Measurements from ENCODE around the gene SCN4B. TPM values are rescaled to one million over a fixed set of nuclear protein-coding genes. Genes with fewer than 3 reads are reported as not detected.

The SCN4B gene
- total and polyA plus RNA-seq, 2 of the 8 experiments (the other 6 are each of a cell fraction or from before 2014, with no cell fraction given) = 2.8 to 4.9 TPM

DNA sequence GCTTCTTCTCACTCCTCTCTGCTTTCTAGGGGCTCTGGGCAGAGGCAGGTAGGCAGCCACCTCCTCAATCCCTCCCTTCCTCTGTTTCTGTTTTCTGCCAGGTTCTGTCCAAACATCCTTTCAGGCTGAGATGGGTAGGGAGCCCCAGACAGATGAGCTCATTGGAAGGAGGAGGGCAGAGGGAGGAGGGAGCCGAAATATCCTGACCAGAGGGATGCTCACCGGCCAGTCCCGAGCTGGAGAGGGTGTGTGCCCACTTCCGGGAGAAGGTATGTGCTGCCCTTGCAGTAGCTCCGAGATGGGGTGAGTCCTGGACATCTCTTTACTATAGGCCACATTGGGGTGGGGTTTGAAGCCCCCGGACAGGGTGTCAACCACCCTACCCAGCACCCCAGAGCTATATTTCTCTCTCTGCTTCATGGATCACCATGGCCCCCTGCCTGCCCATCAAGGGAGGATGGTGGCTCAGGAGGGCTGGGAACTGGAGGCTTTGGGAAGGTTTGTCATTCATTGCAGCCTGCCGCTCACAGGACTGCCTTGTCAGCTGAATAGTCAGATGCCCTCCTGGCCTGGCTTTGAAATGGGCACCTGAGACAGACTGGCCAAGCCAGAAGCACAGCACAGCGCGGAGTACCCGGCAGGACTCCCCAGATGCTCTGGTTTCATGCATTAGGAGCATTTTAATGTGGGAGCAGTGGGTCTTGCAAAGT is 4.7 kb upstream of the SCN4B start:
- peaks cover 4 to 48% (median 35%) of the 10 kb centered on the region in 4 experiments for H3K4me1 ChIP-seq (replicated peaks in 1 of 4; ENCODE audit: control insufficient read depth in 3 of 4, insufficient read depth in 4 of 4, low read length in 3 of 4)
- H2BK120ac ChIP-seq (replicated peaks; ENCODE audit: low read depth, low read length) = no peak overlapping the region
- H3K14ac ChIP-seq (ENCODE audit: insufficient read length) = no peak overlapping the region
- no peak overlapping the region; the same call in 1 of the 2 replicates for H4K8ac ChIP-seq (ENCODE audit: extremely low read depth, insufficient read depth, low read length)
- FAIRE-seq (no peak), DNase-seq (ENCODE audit: low read depth in 1 of 2, low spot score in 2 of 2) (no peak)
- no peaks in the 10 kb centered on the region for H3K36me3 ChIP-seq (ENCODE audit: control insufficient read depth in 2 of 4, insufficient read depth in 4 of 4, low read length in 3 of 4)
- H3K4me3 ChIP-seq (ENCODE audit: extremely low read depth in 1 of 4, insufficient read depth in 2 of 4, low read depth in 3 of 4, low read length in 4 of 4) = peak overlapping the region; percentile 14 to 56 (median 32); a peak in 7 of 8 replicates
- 0 out of 2 replicates have a peak overlapping the region, but pooled peaks have one; percentile 2 for H2BK20ac ChIP-seq (ENCODE audit: low read length)
- H3K27me3 ChIP-seq (replicated peaks in 1 of 4; ENCODE audit: control insufficient read depth in 3 of 4, extremely low read depth in 1 of 4, insufficient read depth in 3 of 4, low read length in 3 of 4) = peaks cover 26 to 75% (median 65%) of the 10 kb centered on the region in 4 experiments
- CTCF ChIA-PET (ENCODE audit: partially characterized antibody) = interaction anchor here (0.7 to 7.4 kb wide), 9 partner anchors 9 to 88 kb away, joined by 3 to 170 read pairs (median 9); partner anchors contain the start of gene SCN2B
- H3K27ac ChIP-seq (ENCODE audit: low read depth, low read length) = no peak overlapping the region
- 22% methylated on average over 10 of the region's 10 CpGs; no CpG with 5 or more reads in 1 of the 2 experiments for WGBS, 2 experiments (ENCODE audit: extremely low coverage in 1 of 2, insufficient coverage in 1 of 2, insufficient read length in 1 of 2, insufficient replicate concordance in 2 of 2, low coverage in 1 of 2, low lambda C conversion rate in 2 of 2, missing lambda C conversion rate in 1 of 2)
- no peak overlapping the region for H3K9ac ChIP-seq (replicated peaks in 1 of 4; ENCODE audit: extremely low read depth in 1 of 4, low read depth in 3 of 4, low read length in 3 of 4)
- no peak overlapping the region for H2AK5ac ChIP-seq (ENCODE audit: low read depth, low read length)
- H4K5ac ChIP-seq (ENCODE audit: insufficient read length, low read depth, low read length) = no peak overlapping the region
- H2BK5ac ChIP-seq (ENCODE audit: low read depth, low read length) = peak overlapping the region; percentile 39; the same call in 1 of the 2 replicates
- peak overlapping the region; percentile 55; the same call in 1 of the 2 replicates for H2BK12ac ChIP-seq (ENCODE audit: low read depth, low read length)
- peak overlapping the region; percentile 16; the same call in 1 of the 2 replicates for H3K18ac ChIP-seq (ENCODE audit: extremely low read depth, low read length)
- H2AFZ ChIP-seq (ENCODE audit: low read length) = 0 out of 2 replicates have a peak overlapping the region, but pooled peaks have one; percentile 27
- no peak overlapping the region for H4K91ac ChIP-seq (replicated peaks; ENCODE audit: insufficient read length, low read length)
- H3K23me2 ChIP-seq (ENCODE audit: low read depth, low read length) = peaks cover 22% of the 10 kb centered on the region
- TF ChIP-seq KDM5A (IDR thresholded peaks at IDR 0.05; ENCODE audit: low read length) (no peak), CTBP2 (IDR thresholded peaks at IDR 0.05; ENCODE audit: borderline replicate concordance, insufficient read depth, insufficient read length, low read length) (no peak), EZH2 (IDR thresholded peaks at IDR 0.05; ENCODE audit: low read depth, low read length, severe bottlenecking) (peak; percentile 21)
- no peaks in the 10 kb centered on the region for H3K9me3 ChIP-seq (ENCODE audit: insufficient read depth in 2 of 2, low read depth in 1 of 2, low read length in 1 of 2)
- no peaks in the 10 kb centered on the region for H3K79me1 ChIP-seq (ENCODE audit: low read depth, low read length)
- H3K56ac ChIP-seq (replicated peaks; ENCODE audit: insufficient read length, low read depth, low read length) = no peak overlapping the region
- peak overlapping the region; percentile 76 to 91 for H3K4me2 ChIP-seq (ENCODE audit: insufficient read depth in 1 of 2, low read depth in 2 of 2, low read length in 2 of 2)
- H3K79me2 ChIP-seq (ENCODE audit: control insufficient read depth in 1 of 2, insufficient read depth in 2 of 2, low read length in 2 of 2) = no peaks in the 10 kb centered on the region
- POLR2A ChIA-PET (ENCODE audit: partially characterized antibody) = interaction anchor here (1.1 to 3.3 kb wide), 5 partner anchors 8 to 18 kb away, joined by 3 to 16 read pairs (median 6); no protein-coding TSS in a partner anchor
- no peak overlapping the region for H3K23ac ChIP-seq (ENCODE audit: insufficient read length)
- H2BK15ac ChIP-seq (ENCODE audit: low read length) = no peak overlapping the region; the same call in 1 of the 2 replicates
- H3K4ac ChIP-seq (replicated peaks; ENCODE audit: insufficient read length, low read depth, low read length) = no peak overlapping the region
- no peaks in the 10 kb centered on the region for H4K20me1 ChIP-seq (replicated peaks in 1 of 2; ENCODE audit: control insufficient read depth in 1 of 2, insufficient read depth in 2 of 2, low read length in 2 of 2)

Data from H1 (cell line).